DND-41 (cell line): Measurements from ENCODE around the gene FMO2.

Experiments used
- ATAC-seq: fragments of 200-7000 bp; cut with Tn5 transposase; 3 replicates; pipeline ENCODE4 v1.9.1; 2021; ENCODE audit warnings: low read depth; ENCODE audit not compliant: insufficient read depth
- DNase-seq: peaks from one replicate; pipeline ENCODE4 v3.0.0-alpha.2; 2020
- H2AFZ ChIP-seq: 2 replicates; pipeline ENCODE4 v1.6.0; 2012; ENCODE audit warnings: low read depth, low read length
- H3K27ac ChIP-seq: 2 replicates; pipeline ENCODE4 v1.5.1; 2012; ENCODE audit warnings: low read length, inconsistent platforms
- H3K27me3 ChIP-seq: fragments of 200-600 bp; sonication (generic); 2 replicates; pipeline ENCODE4 v1.6.0; 2012; ENCODE audit warnings: low read length, mild to moderate bottlenecking, inconsistent platforms; ENCODE audit not compliant: insufficient read depth, poor library complexity
- H3K36me3 ChIP-seq: 2 replicates; pipeline ENCODE4 v1.5.1; 2012; ENCODE audit warnings: low read length, inconsistent platforms; ENCODE audit not compliant: insufficient read depth
- H3K4me1 ChIP-seq: 2 replicates; pipeline ENCODE4 v1.5.1; 2012; ENCODE audit warnings: mild to moderate bottlenecking, low read length; ENCODE audit not compliant: insufficient read depth
- H3K4me2 ChIP-seq: 2 replicates; pipeline ENCODE4 v1.6.0; 2012; ENCODE audit warnings: mild to moderate bottlenecking, moderate library complexity, low read length, inconsistent platforms; ENCODE audit not compliant: insufficient read depth
- H3K4me3 ChIP-seq, 2 experiments: fragments of 200-600 bp in 1 of 2; shearing (Covaris generic) in 1 of 2; 2 replicates each; pipeline ENCODE4 v1.5.1; 2012 to 2016; ENCODE audit warnings: inconsistent platforms in 2 of 2, low read length in 2 of 2, mild to moderate bottlenecking in 2 of 2, low read depth in 1 of 2, moderate library complexity in 1 of 2
- H3K79me2 ChIP-seq: 2 replicates; pipeline ENCODE4 v1.6.0; 2012; ENCODE audit warnings: low read length, inconsistent platforms; ENCODE audit not compliant: insufficient read depth
- H3K9ac ChIP-seq: 2 replicates; pipeline ENCODE4 v1.6.0; 2012; ENCODE audit warnings: low read depth, mild to moderate bottlenecking, inconsistent platforms, low read length, moderate library complexity
- H3K9me3 ChIP-seq: 2 replicates; pipeline ENCODE4 v1.5.1; 2012; ENCODE audit warnings: low read length, moderate library complexity, mild to moderate bottlenecking, inconsistent platforms; ENCODE audit not compliant: insufficient read depth, severe bottlenecking
- H4K20me1 ChIP-seq: 2 replicates; pipeline ENCODE4 v1.6.0; 2012; ENCODE audit warnings: low read length; ENCODE audit not compliant: insufficient read depth
- CTCF ChIP-seq: IDR thresholded peaks from 2 replicates; pipeline ENCODE4 v1.5.1; 2012; ENCODE audit warnings: borderline replicate concordance, low read length, moderate library complexity, mild to moderate bottlenecking; ENCODE audit not compliant: poor library complexity, severe bottlenecking; ENCODE audit errors: extremely low read depth
- EZH2 ChIP-seq: IDR thresholded peaks from 3 replicates; pipeline ENCODE4 v1.6.1; 2012; ENCODE audit warnings: borderline replicate concordance, low read depth, mild to moderate bottlenecking, moderate library complexity, low read length, inconsistent platforms; ENCODE audit not compliant: severe bottlenecking

FMO2 gene

DNA sequence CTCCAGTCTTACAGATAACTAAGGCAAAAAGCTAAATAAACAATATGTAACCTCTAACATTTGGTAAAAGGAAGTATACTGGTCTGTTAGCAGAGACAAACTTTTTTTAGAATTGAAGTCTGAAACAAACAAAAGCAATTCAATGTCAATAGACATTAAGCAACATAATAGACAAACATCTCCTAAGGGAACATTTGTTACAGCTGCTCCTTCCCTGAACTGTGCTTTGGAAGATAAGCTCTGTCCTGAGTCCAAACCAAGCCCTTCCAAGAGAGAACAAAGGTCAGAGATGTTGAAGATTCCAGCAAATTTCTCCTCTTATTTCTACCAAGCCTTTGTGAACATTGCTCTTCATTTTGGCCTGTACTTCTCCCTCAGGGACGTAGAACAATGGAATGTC lies 25.3 kb downstream of the FMO2 start:
- H4K20me1 ChIP-seq = no peaks in the 10 kb centered on the region
- ATAC-seq (no peak), DNase-seq (no peak)
- TF ChIP-seq EZH2 (no peak), CTCF (no peak)
- H3K27me3 ChIP-seq = no peaks in the 10 kb centered on the region
- no peaks in the 10 kb centered on the region for H3K9me3 ChIP-seq
- no peak overlapping the region for H2AFZ ChIP-seq
- H3K36me3 ChIP-seq = no peaks in the 10 kb centered on the region
- no peak overlapping the region for H3K4me3 ChIP-seq
- no peak overlapping the region for H3K9ac ChIP-seq
- no peaks in the 10 kb centered on the region for H3K4me1 ChIP-seq
- H3K79me2 ChIP-seq = no peaks in the 10 kb centered on the region
- no peak overlapping the region for H3K4me2 ChIP-seq
- H3K27ac ChIP-seq = no peak overlapping the region

- no peaks in the 10 kb centered on the region for H3K9me3 ChIP-seq
- TF ChIP-seq EZH2 (no peak), CTCF (no peak)
- ATAC-seq (no peak), DNase-seq (no peak)
- no peaks in the 10 kb centered on the region for H3K36me3 ChIP-seq
- peak overlapping the region; percentile 51; the same call in 1 of the 2 replicates for H2AFZ ChIP-seq
- no peak overlapping the region for H3K9ac ChIP-seq
- no peaks in the 10 kb centered on the region for H4K20me1 ChIP-seq
- no peaks in the 10 kb centered on the region for H3K27me3 ChIP-seq
- H3K4me3 ChIP-seq = no peak overlapping the region
- H3K27ac ChIP-seq = no peak overlapping the region
- no peaks in the 10 kb centered on the region for H3K79me2 ChIP-seq
- no peaks in the 10 kb centered on the region for H3K4me1 ChIP-seq
- H3K4me2 ChIP-seq = no peak overlapping the region
Measured at GRCh38 chr1:171212607-171213351, 27.7 kb downstream of the FMO2 start.

- TF ChIP-seq EZH2 (no peak), CTCF (peak; percentile 15)
- Histone ChIP-seq H3K4me3 (no peak overlapping the region), H3K27me3 (no peaks in the 10 kb centered on the region), H3K9me3 (no peaks in the 10 kb centered on the region), H2AFZ (peak overlapping the region; percentile 51; the same call in 1 of the 2 replicates), H3K36me3 (no peaks in the 10 kb centered on the region), H3K4me2 (no peak overlapping the region), H4K20me1 (no peaks in the 10 kb centered on the region), H3K79me2 (no peaks in the 10 kb centered on the region), H3K4me1 (no peaks in the 10 kb centered on the region), H3K9ac (no peak overlapping the region), H3K27ac (no peak overlapping the region)
- no peak for DNase-seq
- no peak for ATAC-seq
Measured at GRCh38 chr1:171213559-171214454, 28.7 kb downstream of the FMO2 start.
